HepG2 (cell line): ENCODE data around the gene ACAP3. TPM values are rescaled to one million over a fixed set of nuclear protein-coding genes. Genes with fewer than 3 reads are reported as not detected.

Source experiments
- ATAC-seq: fragments of 200-7000 bp; cut with Tn5 transposase; 3 replicates; pipeline ENCODE4 v1.9.1; 2020; ENCODE audit warnings: mild to moderate bottlenecking, moderate library complexity
- BruUV-seq: library from RNA; stranded (reverse); fragments of 400-500 nt; replicated peaks from 2 replicates; lab custom pipeline; 2021; lab: Mats Ljungman, UMichigan
- CTCF ChIA-PET: fragments of 300-600 bp; formaldehyde crosslinking; extraction: SDS; loops from one replicate; lab custom pipeline; 2021; ENCODE audit warnings: low total read pairs, inconsistent platforms, low intra/inter-chr PET ratio; lab: Yijun Ruan, JAX
- POLR2A ChIA-PET: fragments of 350-600 bp; sonication (Branson Sonifier 250); formaldehyde crosslinking; loops from one replicate; lab custom pipeline; 2020; ENCODE audit warnings: antibody characterized with exemption, inconsistent platforms; lab: Yijun Ruan, JAX
- DNase-seq: peaks from one replicate; pipeline ENCODE4 v3.0.0-alpha.2; 2015; ENCODE audit warnings: low spot score
- FAIRE-seq: peaks from 3 replicates; lab custom pipeline; 2011; peaks lifted over from hg19 to GRCh38; lab: Jason Lieb, UNC
- H2AFZ ChIP-seq: one replicate; pipeline ENCODE4 v1.6.1; 2011; ENCODE audit warnings: low read length, inconsistent platforms
- H3K27ac ChIP-seq: fragments of 300-600 bp; 3 replicates; pipeline ENCODE4 v1.8.0; 2011; ENCODE audit warnings: mixed run types, mild to moderate bottlenecking, mixed read lengths, low read length, inconsistent platforms; ENCODE audit not compliant: insufficient read depth; ENCODE audit errors: extremely low read length
- H3K27me3 ChIP-seq, 2 experiments: fragments of 200-600 bp in 1 of 2; 2 replicates in 1 of 2; 3 replicates in 1 of 2; pipeline versions ENCODE4 v1.6.0 to v1.8.0; 2011; ENCODE audit warnings: low read length in 2 of 2, mild to moderate bottlenecking in 2 of 2, moderate library complexity in 2 of 2, inconsistent platforms in 1 of 2; ENCODE audit not compliant: insufficient read depth in 2 of 2, control insufficient read depth in 1 of 2
- H3K36me3 ChIP-seq, 2 experiments: fragments of 200-600 bp in 1 of 2; replicated peaks in 1 of 2; 2 replicates in 1 of 2; 3 replicates in 1 of 2; pipeline versions ENCODE4 v1.5.1 to v1.8.0; 2011; ENCODE audit warnings: low read length in 2 of 2, inconsistent platforms in 1 of 2; ENCODE audit not compliant: insufficient read depth in 2 of 2, control insufficient read depth in 1 of 2
- H3K4me1 ChIP-seq: 2 replicates; pipeline ENCODE4 v1.5.1; 2012; ENCODE audit warnings: low read length, inconsistent platforms; ENCODE audit not compliant: insufficient read depth
- H3K4me2 ChIP-seq: 2 replicates; pipeline ENCODE4 v1.6.0; 2011; ENCODE audit warnings: low read depth, low read length, inconsistent platforms
- H3K4me3 ChIP-seq, 3 experiments: fragments of 200-600 bp in 1 of 3; sonication (generic), shearing (Covaris generic) in 1 of 3; replicated peaks in 1 of 3; 2 replicates each; pipeline ENCODE4 v1.5.1; 2011 to 2016; ENCODE audit warnings: low read length in 3 of 3, inconsistent platforms in 2 of 3, low read depth in 2 of 3, mild to moderate bottlenecking in 2 of 3, control low read depth in 1 of 3, mixed read lengths in 1 of 3; ENCODE audit not compliant: insufficient read depth in 1 of 3
- H3K79me2 ChIP-seq: one replicate; pipeline ENCODE4 v1.6.1; 2011; ENCODE audit warnings: low read length, inconsistent platforms; ENCODE audit not compliant: insufficient read depth
- H3K9ac ChIP-seq: 2 replicates; pipeline ENCODE4 v1.6.0; 2011; ENCODE audit warnings: mild to moderate bottlenecking, low read depth, low read length, inconsistent platforms; ENCODE audit not compliant: insufficient read depth
- H3K9me3 ChIP-seq: 2 replicates; pipeline ENCODE4 v1.5.1; 2012; ENCODE audit warnings: mild to moderate bottlenecking, low read length
- H4K20me1 ChIP-seq: 2 replicates; pipeline ENCODE4 v1.6.0; 2011; ENCODE audit warnings: inconsistent platforms, mild to moderate bottlenecking, low read length, moderate library complexity; ENCODE audit not compliant: insufficient read depth
- AGO2 ChIP-seq: fragments of 200-400 bp; formaldehyde crosslinking; optimal IDR thresholded peaks from 2 replicates; pipeline ENCODE3; 2017; ENCODE audit warnings: mild to moderate bottlenecking, low read depth, low read length, moderate library complexity
- DRAP1 ChIP-seq: IDR thresholded peaks from 2 replicates; pipeline ENCODE4 v1.6.1; 2016; ENCODE audit warnings: missing genetic modification reagents, missing compliant biosample characterization
- FOSL2 ChIP-seq: sonication (generic); formaldehyde crosslinking; IDR thresholded peaks from 2 replicates; pipeline ENCODE4 v1.4.0; 2020; ENCODE audit warnings: missing genetic modification reagents
- PPARG ChIP-seq: conservative IDR thresholded peaks from 2 replicates; pipeline ENCODE4 v1.6.1; 2016; ENCODE audit warnings: missing biosample characterization, missing genetic modification reagents
- RBFOX2 ChIP-seq: fragments of 200-400 bp; formaldehyde crosslinking; IDR thresholded peaks from 2 replicates; pipeline ENCODE4 v1.6.1; 2017; ENCODE audit warnings: low read depth, mild to moderate bottlenecking, low read length
- SIX4 ChIP-seq: sonication (generic); formaldehyde crosslinking; IDR thresholded peaks from 2 replicates; pipeline ENCODE4 v1.4.0; 2020; ENCODE audit warnings: missing genetic modification reagents
- ZNF543 ChIP-seq: sonication (generic); formaldehyde crosslinking; IDR thresholded peaks from 2 replicates; pipeline ENCODE4 v1.4.0; 2020; ENCODE audit warnings: mild to moderate bottlenecking, missing genetic modification reagents
- WGBS: methylation state at CpG from one replicate; pipeline ENCODE4 v1.1.6; 2017; ENCODE audit warnings: low lambda C conversion rate; 5-methylcytosine and 5-hydroxymethylcytosine counted together
- in situ Hi-C: cut with HindIII; loops from 2 replicates; pipeline ENCODE4 v1.10.0; 2017; ENCODE audit warnings: low pct_unique_long_range_greater_than_20kb; ENCODE audit not compliant: extremely low pct_ligation_motif_present
- intact Hi-C: fragments of 100-400 bp; cut with micrococcal nuclease; formaldehyde crosslinking; loops from one replicate; pipeline ENCODE4 v1.10.0; 2022; ENCODE audit not compliant: unreplicated experiment
- polyA plus RNA-seq, 8 experiments: library from polyadenylated mRNA; depleted of rRNA in 3 of 8; stranded (reverse) in 7 of 8; unstranded in 1 of 8; fragments of >200 nt; fragmentation: Illumina TruSeq in 4 of 8; extraction: Trizol in 4 of 8; gene quantifications; 2 replicates each; pipeline versions ENCODE4 v1.2.1 to v1.2.3, GENCODE V29; 2011 to 2016; ENCODE audit warnings: low read depth in 4 of 8, missing spikeins in 1 of 8, mixed read lengths in 1 of 8; ENCODE audit not compliant: insufficient read depth in 1 of 8
- total RNA-seq, 5 experiments: library from RNA; depleted of rRNA; stranded (reverse); fragments of >200 nt; fragmentation: Illumina TruSeq; extraction: Trizol; gene quantifications; 2 replicates each; pipeline ENCODE4 v1.2.3, GENCODE V29; 2016; ENCODE audit warnings: low read depth in 1 of 5

ACAP3 gene
- total and polyA plus RNA-seq, 2 of the 13 experiments (the other 11 are each of a cell fraction or from before 2014, with no cell fraction given), result 29.4 to 50.8 TPM

GRCh38 chr1:1318777-1319645 lies 11.3 kb upstream of the ACAP3 start:
- CTCF ChIA-PET, result no interaction called here
- Histone ChIP-seq H3K27ac (no peak overlapping the region), H3K9ac (no peak overlapping the region), H3K4me1 (peaks cover 17% of the 10 kb centered on the region), H4K20me1 (peaks cover 10% of the 10 kb centered on the region; the same call in 1 of the 2 replicates), H3K9me3 (no peaks in the 10 kb centered on the region), H3K4me3 (no peak overlapping the region), H2AFZ (no peak overlapping the region), H3K27me3 (no peaks in the 10 kb centered on the region), H3K36me3 (peaks cover 13 to 42% of the 10 kb centered on the region in 2 experiments; a peak in 4 of 5 replicates), H3K79me2 (peaks cover 35% of the 10 kb centered on the region), H3K4me2 (no peak overlapping the region)
- ATAC-seq (no peak), DNase-seq (no peak), FAIRE-seq (no peak)
- in situ Hi-C loops, result no loop called here
- BruUV-seq, result no TSS peak
- TF ChIP-seq RBFOX2, result peak; percentile 53; the same call in 1 of the 2 replicates
- no peak for TF ChIP-seq DRAP1 (CRISPR knock-in tag)
- no peak for TF ChIP-seq PPARG (CRISPR knock-in tag)
- peak; percentile 89 for TF ChIP-seq AGO2
- intact Hi-C loops, result no loop called here
- POLR2A ChIA-PET, result interaction anchor here (1.7 kb wide), 1 partner anchor 14 kb away, joined by 3 read pairs; no protein-coding TSS in a partner anchor
- WGBS, result 93% methylated on average over 33 of the region's 36 CpGs

- peak; percentile 31 for DNase-seq
- 87% methylated on average over 9 of the region's 9 CpGs for WGBS
- in situ Hi-C loops, result no loop called here
- POLR2A ChIA-PET, result interaction anchor here (1.7 kb wide), 1 partner anchor 13 kb away, joined by 3 read pairs; no protein-coding TSS in a partner anchor
- H3K9ac ChIP-seq, result no peak overlapping the region
- TF ChIP-seq ZNF543 (CRISPR knock-in tag), result no peak
- TF ChIP-seq SIX4 (CRISPR knock-in tag), result 0 out of 2 replicates have a peak, but pooled peaks have one; percentile 40
- peak; percentile 86 for TF ChIP-seq FOSL2
- TF ChIP-seq, all 625 proteins: peak for 2
- CTCF ChIA-PET, result no interaction called here
- no peak overlapping the region for H3K27ac ChIP-seq
- no TSS peak for BruUV-seq
- H3K9me3 ChIP-seq, result no peaks in the 10 kb centered on the region
- H3K36me3 ChIP-seq, result peaks cover 17 to 50% of the 10 kb centered on the region in 2 experiments; a peak in 4 of 5 replicates
- intact Hi-C loops, result no loop called here
- H3K4me2 ChIP-seq, result no peak overlapping the region
- H3K27me3 ChIP-seq, result no peaks in the 10 kb centered on the region
- peaks cover 10% of the 10 kb centered on the region; the same call in 1 of the 2 replicates for H4K20me1 ChIP-seq
- no peak overlapping the region for H3K4me3 ChIP-seq
- H3K4me1 ChIP-seq, result peaks cover 12% of the 10 kb centered on the region
- ATAC-seq (no peak), FAIRE-seq (no peak)
- no peak overlapping the region for H2AFZ ChIP-seq
- H3K79me2 ChIP-seq, result peaks cover 30% of the 10 kb centered on the region
Measured at GRCh38 chr1:1318131-1318652, 10.5 kb upstream of the ACAP3 start.
